Measurements from ENCODE around the gene DUS3L.

DUS3L gene

GRCh38 chr19:5790559-5791520 lies at the start of gene DUS3L:
TSS of gene DUS3L (minus strand) at chr19:5791163. CDS start at chr19:5791141, 22 bp downstream.
- Histone ChIP-seq H3K27me3 (ENCODE audit: low read depth, low read length) (no peaks in the 10 kb centered on the region), H3K4me3 (ENCODE audit: low read depth in 1 of 2, low read length in 2 of 2) (peak within 1 kb of the TSS; percentile 74 to 83), H3K27ac (ENCODE audit: low read length) (peak within 1 kb of the TSS; percentile 96), H3K9me3 (ENCODE audit: control insufficient read depth in 1 of 2, low read length in 2 of 2) (no peaks in the 10 kb centered on the region), H3K36me3 (ENCODE audit: control insufficient read depth in 1 of 2, insufficient read depth in 2 of 2, low read length in 2 of 2) (peaks cover 30 to 41% of the 10 kb centered on the region in 2 donors), H3K4me1 (ENCODE audit: control insufficient read depth in 1 of 2, insufficient read depth in 2 of 2, low read length in 2 of 2) (peaks cover 0 to 7% of the 10 kb centered on the region in 2 donors)

GRCh38 chr19:5839065-5840017 lies 48.4 kb upstream of the DUS3L start, which contains the start of gene FUT6:
TSS of gene FUT6 (minus strand) at chr19:5839702. CDS start at chr19:5832567, 7,135 bp downstream.
- Histone ChIP-seq H3K27me3 (ENCODE audit: low read depth, low read length) (no peaks in the 10 kb centered on the region), H3K4me3 (ENCODE audit: low read depth in 1 of 2, low read length in 2 of 2) (peak within 1 kb of the TSS in 1 of 2 donors; percentile 48), H3K9me3 (ENCODE audit: control insufficient read depth in 1 of 2, low read length in 2 of 2) (no peaks in the 10 kb centered on the region), H3K36me3 (ENCODE audit: control insufficient read depth in 1 of 2, insufficient read depth in 2 of 2, low read length in 2 of 2) (no peaks in the 10 kb centered on the region), H3K27ac (ENCODE audit: low read length) (peak within 1 kb of the TSS; percentile 77), H3K4me1 (ENCODE audit: control insufficient read depth in 1 of 2, insufficient read depth in 2 of 2, low read length in 2 of 2) (peaks cover 0 to 6% of the 10 kb centered on the region in 2 donors)

- H3K36me3 ChIP-seq (ENCODE audit: control insufficient read depth in 1 of 2, insufficient read depth in 2 of 2, low read length in 2 of 2), result no peaks in the 10 kb centered on the region
- H3K27ac ChIP-seq (ENCODE audit: low read length), result peak overlapping the region; percentile 77
- no peaks in the 10 kb centered on the region for H3K27me3 ChIP-seq (ENCODE audit: low read depth, low read length)
- H3K9me3 ChIP-seq (ENCODE audit: control insufficient read depth in 1 of 2, low read length in 2 of 2), result no peaks in the 10 kb centered on the region
- H3K4me3 ChIP-seq (ENCODE audit: low read depth in 1 of 2, low read length in 2 of 2), result peak overlapping the region in 1 of 2 donors; percentile 48
- peaks cover 0 to 6% of the 10 kb centered on the region in 2 donors for H3K4me1 ChIP-seq (ENCODE audit: control insufficient read depth in 1 of 2, insufficient read depth in 2 of 2, low read length in 2 of 2)
Observed at GRCh38 chr19:5838353-5839064, 47.5 kb upstream of the DUS3L start.

GRCh38 chr19:5837761-5838352 lies 46.9 kb upstream of the DUS3L start:
- Histone ChIP-seq H3K4me1 (ENCODE audit: control insufficient read depth in 1 of 2, insufficient read depth in 2 of 2, low read length in 2 of 2) (peaks cover 0 to 6% of the 10 kb centered on the region in 2 donors), H3K27ac (ENCODE audit: low read length) (peak overlapping the region; percentile 77), H3K27me3 (ENCODE audit: low read depth, low read length) (no peaks in the 10 kb centered on the region), H3K36me3 (ENCODE audit: control insufficient read depth in 1 of 2, insufficient read depth in 2 of 2, low read length in 2 of 2) (no peaks in the 10 kb centered on the region), H3K9me3 (ENCODE audit: control insufficient read depth in 1 of 2, low read length in 2 of 2) (no peaks in the 10 kb centered on the region), H3K4me3 (ENCODE audit: low read depth in 1 of 2, low read length in 2 of 2) (peak overlapping the region in 1 of 2 donors; percentile 48)

GRCh38 chr19:5832527-5833216 lies 41.7 kb upstream of the DUS3L start:
- Histone ChIP-seq H3K4me1 (ENCODE audit: control insufficient read depth in 1 of 2, insufficient read depth in 2 of 2, low read length in 2 of 2) (peaks cover 0 to 8% of the 10 kb centered on the region in 2 donors), H3K27me3 (ENCODE audit: low read depth, low read length) (no peaks in the 10 kb centered on the region), H3K4me3 (ENCODE audit: low read depth in 1 of 2, low read length in 2 of 2) (no peak overlapping the region), H3K9me3 (ENCODE audit: control insufficient read depth in 1 of 2, low read length in 2 of 2) (no peaks in the 10 kb centered on the region), H3K27ac (ENCODE audit: low read length) (no peak overlapping the region), H3K36me3 (ENCODE audit: control insufficient read depth in 1 of 2, insufficient read depth in 2 of 2, low read length in 2 of 2) (no peaks in the 10 kb centered on the region)

- H3K4me3 ChIP-seq (ENCODE audit: low read depth in 1 of 2, low read length in 2 of 2), result no peak overlapping the region
Observed at GRCh38 chr19:5832061-5832460, 41.1 kb upstream of the DUS3L start.

GRCh38 chr19:5831159-5831558 lies 40.2 kb upstream of the DUS3L start:
- Histone ChIP-seq H3K36me3 (ENCODE audit: control insufficient read depth in 1 of 2, insufficient read depth in 2 of 2, low read length in 2 of 2) (no peaks in the 10 kb centered on the region), H3K4me1 (ENCODE audit: control insufficient read depth in 1 of 2, insufficient read depth in 2 of 2, low read length in 2 of 2) (peaks cover 0 to 19% of the 10 kb centered on the region in 2 donors), H3K27me3 (ENCODE audit: low read depth, low read length) (no peaks in the 10 kb centered on the region), H3K9me3 (ENCODE audit: control insufficient read depth in 1 of 2, low read length in 2 of 2) (no peaks in the 10 kb centered on the region), H3K27ac (ENCODE audit: low read length) (no peak overlapping the region), H3K4me3 (ENCODE audit: low read depth in 1 of 2, low read length in 2 of 2) (no peak overlapping the region)

More at GRCh38 chr19:5832061-5832460, 41.1 kb upstream of the DUS3L start:
- H3K9me3 ChIP-seq (ENCODE audit: control insufficient read depth in 1 of 2, low read length in 2 of 2), result no peaks in the 10 kb centered on the region
- H3K4me1 ChIP-seq (ENCODE audit: control insufficient read depth in 1 of 2, insufficient read depth in 2 of 2, low read length in 2 of 2), result peaks cover 0 to 11% of the 10 kb centered on the region in 2 donors
- H3K27me3 ChIP-seq (ENCODE audit: low read depth, low read length), result no peaks in the 10 kb centered on the region
- H3K27ac ChIP-seq (ENCODE audit: low read length), result no peak overlapping the region
- no peaks in the 10 kb centered on the region for H3K36me3 ChIP-seq (ENCODE audit: control insufficient read depth in 1 of 2, insufficient read depth in 2 of 2, low read length in 2 of 2)

- peak overlapping the region in 1 of 2 donors; percentile 34 for H3K4me3 ChIP-seq (ENCODE audit: low read depth in 1 of 2, low read length in 2 of 2)
- H3K27ac ChIP-seq (ENCODE audit: low read length), result no peak overlapping the region
- H3K27me3 ChIP-seq (ENCODE audit: low read depth, low read length), result no peaks in the 10 kb centered on the region
- H3K9me3 ChIP-seq (ENCODE audit: control insufficient read depth in 1 of 2, low read length in 2 of 2), result no peaks in the 10 kb centered on the region
- H3K4me1 ChIP-seq (ENCODE audit: control insufficient read depth in 1 of 2, insufficient read depth in 2 of 2, low read length in 2 of 2), result peaks cover 0 to 20% of the 10 kb centered on the region in 2 donors
- no peaks in the 10 kb centered on the region for H3K36me3 ChIP-seq (ENCODE audit: control insufficient read depth in 1 of 2, insufficient read depth in 2 of 2, low read length in 2 of 2)
Observed at GRCh38 chr19:5829567-5830310, 38.8 kb upstream of the DUS3L start.

GRCh38 chr19:5828661-5829566 lies 38.0 kb upstream of the DUS3L start:
- Histone ChIP-seq H3K4me3 (ENCODE audit: low read depth in 1 of 2, low read length in 2 of 2) (peak overlapping the region; percentile 61 to 66), H3K27ac (ENCODE audit: low read length) (peak overlapping the region; percentile 90)

More at GRCh38 chr19:5828661-5829566, 38.0 kb upstream of the DUS3L start:
- H3K36me3 ChIP-seq (ENCODE audit: control insufficient read depth in 1 of 2, insufficient read depth in 2 of 2, low read length in 2 of 2), result no peaks in the 10 kb centered on the region
- H3K9me3 ChIP-seq (ENCODE audit: control insufficient read depth in 1 of 2, low read length in 2 of 2), result no peaks in the 10 kb centered on the region
- peaks cover 0 to 20% of the 10 kb centered on the region in 2 donors for H3K4me1 ChIP-seq (ENCODE audit: control insufficient read depth in 1 of 2, insufficient read depth in 2 of 2, low read length in 2 of 2)
- no peaks in the 10 kb centered on the region for H3K27me3 ChIP-seq (ENCODE audit: low read depth, low read length)

Data from muscle layer of duodenum (tissue), 2 donors.